Gastrocnemius medialis (tissue), 4 donors: ENCODE measurements around the gene KPNB1. TPM values are rescaled to one million over a fixed set of nuclear protein-coding genes. Genes with fewer than 3 reads are reported as not detected.

ENCODE experiments used
- ATAC-seq, 2 donors: fragments of 150-250 bp; one replicate each; pipeline ENCODE4 v1.9.1; 2016
- DNase-seq, 2 donors: peaks; one replicate each; pipeline ENCODE4 v3.0.0-alpha.2; 2019
- H3K27ac ChIP-seq, 4 donors: fragments of 200-600 bp; sonication (generic); 1 replicate in 1 of 4; 2 replicates in 3 of 4; pipeline ENCODE4 v1.5.1; 2016 to 2018; ENCODE audit warnings: mild to moderate bottlenecking in 2 of 4, moderate library complexity in 1 of 4
- H3K27me3 ChIP-seq, 3 donors: fragments of 200-600 bp; sonication (generic) in 2 of 3; 1 replicate in 1 of 3; 2 replicates in 2 of 3; pipeline versions ENCODE4 v1.5.1 to v1.6.0; 2016 to 2019; ENCODE audit warnings: mild to moderate bottlenecking in 1 of 3, moderate library complexity in 1 of 3
- H3K36me3 ChIP-seq, 2 donors: fragments of 200-600 bp; sonication (generic) in 1 of 2; one replicate each; pipeline ENCODE4 v1.5.1; 2017 to 2018
- H3K4me1 ChIP-seq, 2 donors: fragments of 200-600 bp; sonication (generic) in 1 of 2; one replicate each; pipeline ENCODE4 v1.5.1; 2016 to 2017; ENCODE audit warnings: mild to moderate bottlenecking in 2 of 2
- H3K4me3 ChIP-seq, 4 donors: fragments of 200-600 bp; sonication (generic) in 3 of 4; 1 replicate in 1 of 4; 2 replicates in 3 of 4; pipeline ENCODE4 v1.5.1; 2016 to 2019; ENCODE audit warnings: mild to moderate bottlenecking in 2 of 4
- H3K9me3 ChIP-seq, 3 donors: fragments of 200-600 bp; sonication (generic) in 2 of 3; 1 replicate in 1 of 3; 2 replicates in 2 of 3; pipeline ENCODE4 v1.5.1; 2016 to 2019
- POLR2A ChIP-seq, 2 donors: fragments of 450-650 bp; IDR thresholded peaks; one replicate each; pipeline ENCODE4 v1.6.1; 2017; ENCODE audit warnings: antibody characterized with exemption in 2 of 2, mild to moderate bottlenecking in 2 of 2, moderate library complexity in 2 of 2
- in situ Hi-C, 4 donors: fragments of 200-750 bp; cut with MboI; loops; one replicate each; pipeline versions ENCODE4 v1.15.0 to v1.8.0; 2017; ENCODE audit warnings: low sequenced_read_pairs in 4 of 4
- intact Hi-C: fragments of 100-400 bp; cut with DNase I; formaldehyde crosslinking; loops from one replicate; pipeline ENCODE4 v1.15.1; 2023; ENCODE audit warnings: low total_unique reads
- total RNA-seq, 4 donors: library from RNA; depleted of rRNA; stranded (reverse); fragments of >200 nt; gene quantifications; one replicate each; pipeline versions ENCODE4 v1.1.0 to v1.2.3, GENCODE V29; 2016
- TF ChIP-seq, protein P1 (sequence below), 5 experiments: fragments of 450-650 bp in 3 of 5; fragments of 200-600 bp in 2 of 5; sonication (generic) in 2 of 5; IDR thresholded peaks in 4 of 5; conservative IDR thresholded peaks in 1 of 5; 1 replicate in 4 of 5; 2 replicates in 1 of 5; pipeline ENCODE4 v1.5.1; 2016 to 2019; ENCODE audit warnings: antibody characterized with exemption in 5 of 5, mild to moderate bottlenecking in 3 of 5, moderate library complexity in 3 of 5

Gene KPNB1
- total RNA-seq, 4 donors from 2014 or later, result 170 to 238 (median 211) TPM

DNA sequence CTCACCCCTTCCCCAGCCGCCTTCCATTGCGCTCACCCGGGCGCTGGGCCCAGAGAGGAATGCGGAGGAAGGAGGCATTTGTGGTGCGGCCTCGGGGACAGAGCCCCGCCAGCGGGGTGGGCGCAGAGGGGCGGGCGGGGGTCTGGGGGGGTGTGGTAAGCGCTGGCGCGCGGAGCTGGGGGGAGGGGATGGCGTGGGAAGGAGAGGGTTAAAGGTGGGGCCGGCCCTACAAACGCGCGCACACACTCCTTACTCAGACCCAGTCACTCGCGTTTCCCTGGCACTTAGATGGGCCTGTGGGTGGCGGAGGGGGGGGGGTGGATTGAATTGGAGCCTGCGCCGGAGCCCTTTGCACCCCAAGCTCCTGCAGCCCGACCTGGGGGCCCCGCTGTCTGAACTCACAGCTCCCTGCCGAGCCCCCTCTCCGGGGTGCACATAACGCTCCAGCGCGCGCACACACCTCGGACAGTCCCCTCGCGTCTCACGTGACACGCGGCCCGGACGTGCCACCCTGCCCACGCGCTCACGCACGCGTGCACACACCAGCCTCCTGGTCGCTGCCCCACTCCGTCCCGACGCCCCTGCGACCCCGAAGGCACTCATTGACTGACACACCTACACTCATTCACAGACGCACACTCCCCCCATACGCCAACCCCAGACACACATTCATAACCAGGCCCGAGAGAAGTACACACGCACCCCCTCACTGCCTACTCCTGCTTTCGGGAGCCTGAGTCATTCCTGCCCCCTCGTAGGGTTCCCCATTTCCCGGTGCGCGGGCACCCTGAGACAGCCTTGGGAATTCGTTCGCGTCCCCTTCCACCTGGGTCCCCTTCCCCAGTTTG lies 45.1 kb downstream of the KPNB1 start:
- ATAC-seq (peak; percentile 62 to 66), DNase-seq (peak; percentile 48 to 65)
- Histone ChIP-seq H3K27ac (peak overlapping the region; percentile 94 to 95 (median 95)), H3K4me1 (peaks cover 7 to 17% of the 10 kb centered on the region in 2 donors), H3K9me3 (no peaks in the 10 kb centered on the region), H3K36me3 (peaks cover 0 to 8% of the 10 kb centered on the region in 2 donors), H3K27me3 (no peaks in the 10 kb centered on the region), H3K4me3 (peak overlapping the region; percentile 91 to 99 (median 94))
- in situ Hi-C loops (loop anchor here in 1 of 4 donors (10.0 kb wide), 1 partner anchor 110 kb away; no protein-coding TSS in a partner anchor), intact Hi-C loops (loop anchor here (2.0 to 10.0 kb wide), 3 partner anchors 30 to 202 kb away; partner anchors contain the start of gene SP2)
- TF ChIP-seq, protein P1, sequence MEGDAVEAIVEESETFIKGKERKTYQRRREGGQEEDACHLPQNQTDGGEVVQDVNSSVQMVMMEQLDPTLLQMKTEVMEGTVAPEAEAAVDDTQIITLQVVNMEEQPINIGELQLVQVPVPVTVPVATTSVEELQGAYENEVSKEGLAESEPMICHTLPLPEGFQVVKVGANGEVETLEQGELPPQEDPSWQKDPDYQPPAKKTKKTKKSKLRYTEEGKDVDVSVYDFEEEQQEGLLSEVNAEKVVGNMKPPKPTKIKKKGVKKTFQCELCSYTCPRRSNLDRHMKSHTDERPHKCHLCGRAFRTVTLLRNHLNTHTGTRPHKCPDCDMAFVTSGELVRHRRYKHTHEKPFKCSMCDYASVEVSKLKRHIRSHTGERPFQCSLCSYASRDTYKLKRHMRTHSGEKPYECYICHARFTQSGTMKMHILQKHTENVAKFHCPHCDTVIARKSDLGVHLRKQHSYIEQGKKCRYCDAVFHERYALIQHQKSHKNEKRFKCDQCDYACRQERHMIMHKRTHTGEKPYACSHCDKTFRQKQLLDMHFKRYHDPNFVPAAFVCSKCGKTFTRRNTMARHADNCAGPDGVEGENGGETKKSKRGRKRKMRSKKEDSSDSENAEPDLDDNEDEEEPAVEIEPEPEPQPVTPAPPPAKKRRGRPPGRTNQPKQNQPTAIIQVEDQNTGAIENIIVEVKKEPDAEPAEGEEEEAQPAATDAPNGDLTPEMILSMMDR (IDR thresholded peaks at IDR 0.05 in 4 of 5, conservative IDR thresholded peaks at IDR 0.05 in 1 of 5), result no peak
- peak in 1 of 2 donors; percentile 26 for TF ChIP-seq POLR2A (IDR thresholded peaks at IDR 0.05)

- Histone ChIP-seq H3K4me1 (peaks cover 7 to 17% of the 10 kb centered on the region in 2 donors), H3K36me3 (peaks cover 0 to 13% of the 10 kb centered on the region in 2 donors), H3K9me3 (no peaks in the 10 kb centered on the region), H3K27me3 (no peaks in the 10 kb centered on the region), H3K27ac (peak overlapping the region; percentile 94 to 95 (median 95)), H3K4me3 (peak overlapping the region; percentile 91 to 99 (median 94))
- ATAC-seq (no peak), DNase-seq (peak in 1 of 2 donors; percentile 46)
- in situ Hi-C loops, result loop anchor here in 1 of 4 donors (10.0 kb wide), 1 partner anchor 109 kb away; no protein-coding TSS in a partner anchor
- TF ChIP-seq POLR2A (IDR thresholded peaks at IDR 0.05), result no peak
- TF ChIP-seq, protein P1 (IDR thresholded peaks at IDR 0.05 in 4 of 5, conservative IDR thresholded peaks at IDR 0.05 in 1 of 5), result no peak
- intact Hi-C loops, result loop anchor here (2.0 to 10.0 kb wide), 2 partner anchors 31 to 109 kb away; no protein-coding TSS in a partner anchor
Observed at GRCh38 chr17:47695429-47696376, 46.0 kb downstream of the KPNB1 start.

DNA sequence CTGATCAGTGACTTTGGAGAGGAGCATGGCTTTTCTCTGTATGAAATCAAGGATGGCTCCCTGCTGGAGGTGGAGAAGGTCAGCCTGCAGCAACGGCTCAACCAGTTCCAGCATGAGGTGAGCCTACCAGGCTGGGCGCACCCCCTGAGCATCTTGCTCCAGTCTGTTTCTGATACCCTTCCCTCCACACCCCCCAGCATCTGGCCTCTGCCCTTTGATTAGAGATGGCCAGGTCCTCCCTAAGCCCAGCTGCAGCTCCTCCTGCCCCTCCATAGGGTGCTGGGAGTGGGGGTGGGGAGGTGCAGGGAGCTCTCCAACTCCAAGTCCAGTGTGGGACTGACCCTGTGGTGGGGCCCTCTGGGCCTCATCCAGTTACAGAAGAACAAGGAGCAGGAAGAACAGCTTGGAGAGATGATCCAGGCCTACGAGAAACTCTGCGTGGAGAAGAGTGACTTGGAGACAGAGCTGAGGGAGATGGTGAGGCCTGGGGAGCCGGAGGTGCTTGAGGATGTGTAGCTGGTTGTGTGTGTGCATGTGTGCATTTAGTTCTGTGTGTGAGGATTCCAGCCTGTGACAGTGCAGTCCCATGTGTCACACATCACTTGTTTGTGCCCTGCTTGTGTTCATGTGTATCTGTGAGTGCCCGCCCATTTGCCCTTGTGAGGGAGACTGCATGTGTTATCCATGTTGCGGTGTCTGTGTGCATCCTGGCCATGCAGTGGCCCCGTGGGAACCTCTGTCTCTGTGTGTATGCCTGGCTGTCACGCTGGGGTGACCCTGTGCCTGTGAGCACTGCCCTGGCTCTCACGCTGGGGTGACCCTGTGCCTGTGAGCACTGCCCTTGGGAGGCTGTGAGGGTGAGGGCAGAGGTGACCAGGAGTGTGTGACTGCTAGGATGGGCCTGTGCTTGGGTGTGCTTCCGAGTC lies 47.3 kb downstream of the KPNB1 start:
- Histone ChIP-seq H3K4me1 (peaks cover 7 to 17% of the 10 kb centered on the region in 2 donors), H3K27ac (peak overlapping the region in 1 of 4 donors; percentile 95), H3K27me3 (no peaks in the 10 kb centered on the region), H3K9me3 (no peaks in the 10 kb centered on the region), H3K36me3 (peaks cover 0 to 16% of the 10 kb centered on the region in 2 donors), H3K4me3 (no peak overlapping the region)
- no peak for TF ChIP-seq POLR2A (IDR thresholded peaks at IDR 0.05)
- TF ChIP-seq, protein P1 (IDR thresholded peaks at IDR 0.05 in 4 of 5, conservative IDR thresholded peaks at IDR 0.05 in 1 of 5), result no peak
- intact Hi-C loops, result loop anchor here (10.0 kb wide), 1 partner anchor 108 kb away; no protein-coding TSS in a partner anchor
- ATAC-seq (no peak), DNase-seq (peak in 1 of 2 donors; percentile 9)
- in situ Hi-C loops, result loop anchor here in 1 of 4 donors (10.0 kb wide), 1 partner anchor 108 kb away; no protein-coding TSS in a partner anchor
